Stimulated activated CD4-positive, alpha-beta T cell treated with anti-CD3 and anti-CD28 coated beads, Interleukin-2, amount 100 ng/mL, for 24 hours (primary cell): ENCODE data around the gene HOXA1.

Source experiments
- DNase-seq, 2 donors: peaks; one replicate each; pipeline ENCODE4 v3.0.0-alpha.2; 2020

HOXA1 gene

DNA sequence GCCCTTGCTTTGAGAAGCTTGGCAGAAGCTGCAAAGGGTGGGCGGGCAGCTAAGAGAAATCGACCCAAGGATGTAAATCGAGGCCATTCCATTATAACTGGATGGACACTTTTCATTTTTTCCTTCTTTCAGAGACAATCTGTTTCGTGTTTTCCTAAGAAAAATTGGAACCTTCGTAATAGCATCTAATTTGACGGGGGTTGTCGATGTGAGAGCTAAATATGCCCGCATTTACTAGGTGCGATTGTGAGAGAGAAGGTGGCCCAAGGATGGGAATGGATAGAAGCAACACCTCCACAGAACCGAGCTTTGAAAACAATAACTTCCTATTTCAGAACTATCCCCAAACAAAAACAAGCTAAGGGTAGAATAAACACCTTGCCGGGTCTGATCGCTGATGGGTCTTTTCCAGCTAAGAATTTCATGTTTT, 35.6 kb upstream of the HOXA1 start:
- DNase-seq: no peak

DNA sequence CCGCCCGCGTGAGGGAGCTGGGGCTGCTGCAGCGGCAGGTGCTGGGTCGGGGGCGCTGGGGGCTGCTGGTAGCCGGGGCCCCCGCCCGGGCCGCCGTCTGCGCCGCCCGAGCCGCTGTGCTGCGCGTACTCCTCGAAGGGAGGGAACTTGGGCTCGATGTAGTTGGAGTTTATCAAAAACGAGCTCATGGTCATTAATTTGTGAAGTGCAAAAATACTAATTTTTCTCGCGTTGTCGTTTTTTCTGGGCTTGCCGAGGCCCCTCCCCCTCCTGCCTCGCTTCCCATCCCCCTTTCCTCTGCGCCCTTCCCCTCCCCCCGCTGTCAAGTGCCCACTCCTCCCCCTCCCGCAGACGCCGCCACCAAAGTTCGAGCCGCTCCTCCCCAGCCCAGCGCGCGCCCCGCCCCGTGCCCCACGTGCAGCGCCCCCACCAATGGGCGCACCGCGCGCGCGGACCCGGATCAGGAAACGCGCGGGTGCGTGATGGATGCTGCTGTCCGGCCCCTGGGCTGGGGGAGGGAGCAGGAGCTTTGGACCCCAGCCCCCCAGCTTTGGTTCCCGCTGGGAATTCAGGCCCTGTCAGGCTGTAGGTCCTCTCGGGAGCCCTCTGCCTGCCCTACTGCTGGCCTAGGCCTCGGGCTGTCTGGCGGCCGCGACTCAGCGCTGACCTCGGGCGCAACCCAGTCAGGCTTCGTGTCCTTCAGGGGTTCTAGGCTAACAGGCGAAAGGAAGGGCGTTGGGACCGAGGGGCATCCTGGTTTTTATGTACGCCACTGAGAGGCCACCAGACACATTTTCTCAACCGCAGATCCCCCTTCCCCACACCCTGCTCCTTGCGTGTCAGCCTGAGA, 35.0 kb upstream of the HOXA1 start, which contains the start of gene HOXA4:
HOXA4 (minus strand) TSS at position 218 of the 850 bp plus-strand sequence; CDS start at position 194, 24 bp downstream.
- peak; percentile 72 to 79 for DNase-seq

GRCh38 chr7:27129729-27130539, 34.1 kb upstream of the HOXA1 start:
- DNase-seq: no peak

GRCh38 chr7:27128776-27129728, 33.3 kb upstream of the HOXA1 start:
- no peak for DNase-seq

GRCh38 chr7:27128034-27128433, 32.2 kb upstream of the HOXA1 start:
- no peak for DNase-seq

DNA sequence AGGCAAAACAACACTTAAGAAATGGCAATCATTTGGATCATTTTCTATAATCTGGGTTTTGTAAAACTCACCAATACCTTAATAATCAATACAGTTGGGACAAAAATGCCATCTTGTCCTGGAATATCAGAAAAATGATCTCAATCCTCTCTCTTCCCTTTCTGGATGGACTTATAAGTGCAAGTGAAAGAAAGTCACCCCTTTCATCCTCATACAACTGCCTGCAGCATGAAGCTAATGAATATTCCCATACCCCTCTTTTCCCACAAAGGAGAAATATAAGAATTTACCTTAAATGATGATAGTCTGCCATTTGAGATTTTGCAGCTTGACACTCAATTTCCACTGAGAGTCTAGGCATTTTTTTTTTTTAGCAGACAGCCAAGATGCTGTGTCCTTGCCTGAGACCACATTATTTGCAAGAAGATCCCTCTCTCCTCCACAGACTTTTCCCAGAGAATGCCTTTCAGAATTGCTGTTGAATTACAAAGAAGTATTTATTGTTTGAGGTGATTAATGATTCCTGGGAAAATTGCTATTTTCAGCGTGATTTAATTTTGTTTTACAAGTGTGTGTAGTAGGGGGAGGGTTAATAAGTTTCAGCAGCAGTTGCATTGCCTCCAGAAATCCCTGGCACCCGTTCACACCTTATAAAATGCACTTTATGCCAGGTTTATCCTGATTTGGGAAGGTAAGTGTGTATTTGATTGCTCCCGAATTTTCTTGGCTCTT, 31.0 kb upstream of the HOXA1 start:
- no peak for DNase-seq

DNA sequence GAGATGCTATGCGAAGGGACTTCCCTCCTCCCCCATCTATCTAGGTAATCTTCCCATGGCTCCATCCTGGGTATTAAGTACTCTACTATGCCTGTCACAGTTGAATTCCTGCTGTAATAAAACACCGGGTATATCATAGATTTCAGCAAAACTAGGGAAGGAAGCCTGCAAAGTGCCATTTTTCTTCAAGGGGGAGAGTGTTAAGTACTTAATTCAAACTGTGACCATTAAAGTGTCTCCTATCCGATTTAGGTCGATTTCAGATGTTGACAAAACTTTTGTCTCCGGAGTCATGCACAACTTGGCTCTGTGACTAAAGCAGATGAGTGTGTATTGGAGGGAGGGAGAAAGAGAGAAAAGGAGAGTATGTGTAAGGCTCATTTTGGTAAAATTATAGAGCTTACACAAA, 30.2 kb upstream of the HOXA1 start:
- DNase-seq: no peak

DNA sequence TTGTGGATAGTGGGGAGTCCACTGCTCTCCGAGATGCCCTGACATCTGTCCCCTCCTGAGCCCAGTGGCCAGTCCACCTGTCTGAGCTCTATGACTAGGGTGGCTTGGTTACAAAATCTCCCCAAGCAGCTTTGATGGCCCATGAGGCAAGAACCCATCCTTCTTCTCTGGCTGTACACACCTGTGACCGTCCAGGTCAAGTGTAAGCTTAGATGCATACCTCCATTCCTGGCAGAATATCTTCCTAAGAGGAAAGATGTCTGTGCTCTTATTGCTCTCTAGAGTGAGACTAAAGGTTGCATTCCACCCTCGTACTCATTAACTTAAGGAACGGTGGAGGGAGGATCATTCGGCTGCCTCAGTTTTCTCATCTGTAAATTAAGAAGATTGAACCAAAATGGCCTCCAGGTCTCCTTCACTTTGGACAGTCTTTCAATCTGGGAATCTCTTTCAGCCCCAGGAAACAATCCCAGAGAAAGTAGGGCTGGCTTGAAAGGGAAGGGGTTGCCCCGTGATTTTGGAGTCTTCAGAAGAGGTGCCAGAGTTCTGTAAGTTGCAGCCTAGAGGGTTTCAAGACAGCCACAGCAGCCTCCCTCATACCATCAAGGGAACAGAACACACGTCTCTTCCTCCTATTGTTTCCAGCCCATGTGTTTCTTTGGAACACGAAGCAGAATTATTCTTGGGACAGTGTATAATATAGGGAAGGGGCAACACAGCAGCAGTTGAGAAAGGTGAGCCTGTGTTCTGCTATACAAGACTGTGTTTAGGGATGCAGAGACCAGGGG, 29.3 kb upstream of the HOXA1 start:
- no peak for DNase-seq

DNA sequence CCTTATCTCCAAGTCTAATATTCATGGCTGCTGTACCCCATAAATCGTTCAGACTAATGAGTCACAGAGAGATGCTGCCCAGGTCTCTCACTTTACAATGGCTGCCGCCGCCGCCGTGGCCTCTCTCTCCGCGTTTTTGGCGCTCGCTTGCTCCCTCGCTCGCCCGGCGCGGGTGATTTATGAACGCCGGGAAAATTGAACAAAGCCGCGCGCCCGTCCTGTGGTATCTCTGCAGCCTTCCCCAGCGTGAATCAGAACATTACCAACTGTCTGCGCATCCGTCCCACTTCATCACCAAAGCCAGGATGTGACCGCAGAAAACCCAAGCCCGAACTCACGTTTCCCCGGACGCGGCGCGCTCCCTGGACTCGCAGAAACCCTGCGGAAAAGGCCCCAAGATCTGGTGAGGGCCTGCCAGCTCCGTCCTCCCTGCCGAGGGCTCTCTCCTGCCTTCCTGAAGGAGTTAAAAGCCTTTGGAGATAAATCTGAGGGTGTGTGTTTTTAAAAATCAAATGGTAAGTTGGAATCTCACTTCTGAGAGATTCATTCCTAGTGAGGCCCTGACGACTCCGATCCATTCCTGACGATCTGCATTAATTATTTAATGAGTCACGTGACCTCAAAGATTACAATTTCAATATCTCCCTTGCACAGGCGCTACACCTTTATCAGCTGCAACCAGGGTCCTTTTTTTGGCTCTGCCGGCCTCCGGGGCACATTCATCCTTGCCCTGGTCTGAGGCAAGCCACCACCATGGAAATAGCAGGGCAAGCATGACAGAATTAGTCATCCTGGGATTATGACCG, 28.5 kb upstream of the HOXA1 start:
- DNase-seq: no peak

- DNase-seq: no peak
These were observed 27.8 kb upstream of the HOXA1 start for GRCh38 chr7:27123477-27124053.

- no peak for DNase-seq
These were observed 27.2 kb upstream of the HOXA1 start for GRCh38 chr7:27123007-27123476.

- DNase-seq: no peak
These were observed 26.5 kb upstream of the HOXA1 start for GRCh38 chr7:27122077-27122910.

DNA sequence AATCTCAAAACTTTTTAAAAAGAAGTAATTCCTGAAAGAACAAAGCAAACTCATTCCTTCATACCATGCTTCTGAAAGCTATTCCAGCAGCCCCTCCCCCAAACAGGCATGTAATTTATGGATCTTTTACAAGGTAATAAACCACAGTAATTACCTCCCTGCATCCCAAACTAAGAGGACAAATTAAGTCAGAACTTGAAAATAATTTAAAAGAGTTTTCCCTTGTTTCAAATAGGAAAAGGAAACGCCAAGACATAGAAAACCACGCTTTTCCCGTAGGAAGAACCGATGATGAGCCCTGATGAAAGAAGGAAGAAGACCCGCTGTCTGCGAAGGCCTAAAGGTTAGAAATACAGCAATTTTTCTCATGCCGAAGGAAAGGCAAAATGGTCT, 25.9 kb upstream of the HOXA1 start:
- DNase-seq: no peak

DNA sequence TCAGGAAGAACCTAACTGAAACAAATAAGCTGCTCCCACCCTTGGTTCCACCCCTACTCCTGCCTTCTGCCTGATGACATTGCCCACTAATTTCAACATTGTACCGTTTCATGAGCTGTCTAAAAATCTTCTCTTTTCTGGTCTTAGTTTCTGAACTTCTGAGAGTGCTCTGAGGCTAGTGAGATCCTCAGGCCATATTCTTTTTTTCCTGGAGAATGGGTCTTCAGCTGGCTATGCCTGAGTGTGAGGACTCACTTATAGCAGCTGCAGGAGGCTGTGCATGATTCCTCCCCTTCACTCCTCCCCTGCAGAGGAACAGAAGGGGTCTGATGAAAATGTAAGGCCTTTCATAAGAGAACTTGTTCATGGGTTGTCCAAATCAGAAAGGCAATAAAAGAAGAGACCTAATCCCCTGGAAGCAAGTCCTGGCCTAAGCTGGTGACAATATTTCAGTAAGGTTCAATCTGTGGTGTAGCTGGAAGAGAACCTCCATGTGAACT, 23.7 kb upstream of the HOXA1 start:
- no peak for DNase-seq

DNA sequence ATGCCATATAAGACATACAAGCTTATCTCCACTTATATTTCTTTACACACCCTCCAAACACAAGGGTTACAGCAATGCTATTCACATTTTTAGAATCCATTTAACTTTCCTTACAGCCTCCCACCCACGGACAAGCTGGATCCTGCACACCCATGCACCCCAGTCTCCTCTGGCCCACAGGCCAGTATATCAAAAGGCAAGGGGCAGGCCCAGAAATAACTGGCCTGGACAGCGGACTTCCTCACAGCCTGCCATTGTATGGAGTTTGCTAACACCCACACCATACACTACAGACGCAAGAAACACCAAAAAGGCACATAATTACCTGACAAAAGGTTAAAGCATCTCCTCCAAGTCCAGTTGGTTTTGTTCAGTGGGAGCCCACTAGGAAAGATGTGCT, 22.8 kb upstream of the HOXA1 start:
- no peak for DNase-seq

DNA sequence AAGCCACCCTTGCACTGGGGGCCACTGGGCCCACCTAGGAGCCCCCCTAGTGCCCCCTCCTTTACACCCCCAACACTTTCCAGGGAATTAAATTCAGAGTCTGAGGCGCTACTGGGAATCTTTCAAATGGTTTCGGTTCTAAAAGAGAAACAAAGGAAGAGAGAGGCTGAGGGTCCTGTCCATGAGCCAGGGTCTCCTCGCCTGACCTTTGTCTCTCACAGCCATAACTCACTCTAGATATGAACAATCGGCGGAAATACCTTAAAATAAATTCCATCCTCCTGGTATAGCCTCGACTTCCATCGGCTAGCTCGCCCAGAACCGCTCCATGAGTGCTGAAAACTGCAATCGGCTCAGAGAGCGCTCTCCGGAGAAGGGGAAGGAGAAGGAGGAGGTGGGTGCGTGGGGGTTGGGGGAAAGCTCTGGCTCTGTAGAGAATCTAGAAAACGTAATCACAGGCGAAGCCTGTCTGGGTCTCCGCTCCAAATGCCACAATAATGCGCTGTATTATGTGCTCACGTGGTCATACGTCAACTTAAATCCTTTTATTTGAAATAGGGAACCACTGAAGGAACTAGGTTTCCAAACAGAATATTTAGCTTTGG, 22.2 kb upstream of the HOXA1 start:
- DNase-seq: no peak

DNA sequence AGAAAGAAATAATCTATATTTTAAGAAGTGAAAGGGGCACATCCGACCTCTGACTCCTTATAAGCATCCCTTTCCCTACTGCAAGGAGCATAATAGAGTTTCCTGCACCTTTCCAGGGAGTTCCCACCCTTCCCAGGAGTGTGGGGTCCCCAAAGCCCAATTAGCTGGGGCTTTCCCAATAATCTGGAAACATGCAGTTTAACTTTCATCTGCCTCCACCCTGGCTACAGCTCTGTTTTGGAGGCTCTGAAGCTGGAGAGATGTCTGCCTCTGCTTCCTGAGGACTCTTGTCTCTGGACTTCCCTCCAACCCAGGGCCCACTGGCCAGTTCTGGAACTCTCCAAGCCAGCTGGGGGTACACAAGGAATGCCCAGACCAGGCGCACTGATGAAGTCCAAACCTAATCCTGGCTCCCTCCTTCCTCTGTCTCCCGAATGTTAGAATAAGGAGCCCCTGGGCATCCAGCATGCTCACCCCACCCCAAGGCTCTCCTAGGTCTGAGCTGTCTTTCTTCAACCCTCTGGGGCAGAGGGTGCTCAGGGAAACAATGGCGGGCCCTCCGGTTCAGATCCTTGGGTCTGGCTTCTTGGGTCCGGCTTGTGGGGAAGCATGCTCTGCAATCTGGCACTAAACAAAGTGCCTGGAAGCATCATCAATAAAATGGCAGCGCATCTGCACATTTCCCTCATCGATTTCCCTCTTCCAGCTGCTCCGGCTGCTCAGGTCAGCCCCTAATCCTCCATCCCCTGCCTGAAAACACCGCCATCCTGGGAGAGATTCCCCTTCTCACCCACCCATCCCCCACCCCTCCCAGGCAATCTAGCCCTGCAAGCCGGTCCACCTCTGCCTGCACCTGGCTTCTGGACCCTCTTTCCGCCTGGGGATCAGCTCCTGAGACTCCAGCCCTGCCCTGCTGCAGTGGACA, 21.4 kb upstream of the HOXA1 start:
- DNase-seq: no peak
